ENCODE measurements around the gene SLC6A11. TPM values are rescaled to one million over a fixed set of nuclear protein-coding genes. Genes with fewer than 3 reads are reported as not detected.

SLC6A11 gene
- total RNA-seq, 1 experiment from 2014 or later, result 1.5 TPM

DNA sequence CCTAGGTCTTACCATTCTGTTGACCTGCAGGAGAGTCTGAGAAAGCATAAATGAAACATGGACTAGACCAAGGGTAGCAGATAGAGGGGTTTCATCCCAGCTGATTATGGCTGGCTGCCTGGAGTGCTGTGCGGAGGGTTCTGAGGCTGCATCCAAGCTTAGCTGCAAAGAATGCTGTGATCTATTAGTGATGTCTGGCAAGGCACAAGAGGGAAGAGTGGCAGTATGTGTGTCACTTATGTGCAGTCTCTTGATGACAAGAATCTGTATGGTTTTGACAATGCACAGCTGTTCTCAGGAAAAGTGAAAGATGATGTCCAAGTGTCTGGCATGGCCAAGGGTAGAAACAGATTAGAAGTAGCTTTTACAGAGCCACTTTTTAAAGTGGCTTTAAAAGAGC is 54.3 kb downstream of the SLC6A11 start:
- no peak overlapping the region for H4K91ac ChIP-seq (ENCODE audit: insufficient read length, low read depth, low read length)
- no peaks in the 10 kb centered on the region for H3K9me3 Mint-ChIP-seq
- H2BK20ac ChIP-seq (ENCODE audit: low read depth, low read length, poor library complexity, severe bottlenecking), result no peak overlapping the region
- no peak overlapping the region for H3K4me3 Mint-ChIP-seq
- H3K27me3 Mint-ChIP-seq (ENCODE audit: low read depth), result peaks cover 96% of the 10 kb centered on the region
- H2BK5ac ChIP-seq (ENCODE audit: insufficient read length, low read length), result no peak overlapping the region
- H3K14ac ChIP-seq (ENCODE audit: insufficient read depth, low read length), result no peak overlapping the region
- H3K23ac ChIP-seq (ENCODE audit: insufficient read length, low read depth, low read length), result no peak overlapping the region
- H3K23me2 ChIP-seq (ENCODE audit: insufficient read length, low read depth, low read length, poor library complexity, severe bottlenecking), result no peaks in the 10 kb centered on the region
- H2BK15ac ChIP-seq (ENCODE audit: low read depth, low read length), result no peak overlapping the region
- no peak overlapping the region for H2AFZ ChIP-seq (ENCODE audit: low read length)
- no peak overlapping the region for H3T11ph ChIP-seq (ENCODE audit: low read length)
- H3K9ac ChIP-seq (ENCODE audit: extremely low read depth, insufficient read length, low read length), result no peak overlapping the region
- H3K4me2 ChIP-seq (ENCODE audit: insufficient read depth, insufficient read length, low read length), result no peak overlapping the region
- no peak overlapping the region for H3K18ac ChIP-seq (ENCODE audit: insufficient read length, low read depth, low read length)
- no peaks in the 10 kb centered on the region for H3K79me2 ChIP-seq (ENCODE audit: insufficient read depth, low read length)
- no peak overlapping the region for H4K5ac ChIP-seq (ENCODE audit: insufficient read length, low read depth, low read length)
- H3K4ac ChIP-seq (ENCODE audit: low read depth, low read length), result no peak overlapping the region
- TF ChIP-seq, protein P1, sequence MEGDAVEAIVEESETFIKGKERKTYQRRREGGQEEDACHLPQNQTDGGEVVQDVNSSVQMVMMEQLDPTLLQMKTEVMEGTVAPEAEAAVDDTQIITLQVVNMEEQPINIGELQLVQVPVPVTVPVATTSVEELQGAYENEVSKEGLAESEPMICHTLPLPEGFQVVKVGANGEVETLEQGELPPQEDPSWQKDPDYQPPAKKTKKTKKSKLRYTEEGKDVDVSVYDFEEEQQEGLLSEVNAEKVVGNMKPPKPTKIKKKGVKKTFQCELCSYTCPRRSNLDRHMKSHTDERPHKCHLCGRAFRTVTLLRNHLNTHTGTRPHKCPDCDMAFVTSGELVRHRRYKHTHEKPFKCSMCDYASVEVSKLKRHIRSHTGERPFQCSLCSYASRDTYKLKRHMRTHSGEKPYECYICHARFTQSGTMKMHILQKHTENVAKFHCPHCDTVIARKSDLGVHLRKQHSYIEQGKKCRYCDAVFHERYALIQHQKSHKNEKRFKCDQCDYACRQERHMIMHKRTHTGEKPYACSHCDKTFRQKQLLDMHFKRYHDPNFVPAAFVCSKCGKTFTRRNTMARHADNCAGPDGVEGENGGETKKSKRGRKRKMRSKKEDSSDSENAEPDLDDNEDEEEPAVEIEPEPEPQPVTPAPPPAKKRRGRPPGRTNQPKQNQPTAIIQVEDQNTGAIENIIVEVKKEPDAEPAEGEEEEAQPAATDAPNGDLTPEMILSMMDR (conservative IDR thresholded peaks at IDR 0.05), result no peak
- peaks cover 0 to 5% of the 10 kb centered on the region in 2 experiments; a peak in 1 of 4 replicates for H3K4me1 Mint-ChIP-seq
- H3K27me3 ChIP-seq (ENCODE audit: insufficient read depth, low read length), result peaks cover 48% of the 10 kb centered on the region; the same call in 1 of the 2 replicates
- no peak overlapping the region for H2AK5ac ChIP-seq (ENCODE audit: insufficient read length, low read length)
- H3K27ac Mint-ChIP-seq, result no peak overlapping the region
- no peak for DNase-seq
- no peak overlapping the region for H3K56ac ChIP-seq (ENCODE audit: insufficient read length, low read depth, low read length)
- no peaks in the 10 kb centered on the region for H3K9me3 ChIP-seq (ENCODE audit: control insufficient read depth, low read depth, low read length)
- no peaks in the 10 kb centered on the region for H3K36me3 Mint-ChIP-seq (ENCODE audit: insufficient read depth in 1 of 3, low read depth in 3 of 3)
- H4K8ac ChIP-seq (replicated peaks; ENCODE audit: insufficient read length, low read depth, low read length), result no peak overlapping the region
- no CpG with 5 or more reads among the region's 1 CpG for WGBS (ENCODE audit: extremely low coverage, insufficient read length, low lambda C conversion rate)
- H3K4me1 ChIP-seq (ENCODE audit: insufficient read depth, low read length), result no peaks in the 10 kb centered on the region
- H4K20me1 ChIP-seq (ENCODE audit: control insufficient read depth, insufficient read depth, insufficient read length), result no peaks in the 10 kb centered on the region
- no peaks in the 10 kb centered on the region for H3K79me1 ChIP-seq (ENCODE audit: insufficient read depth, low read depth, low read length, poor library complexity, severe bottlenecking)
- H3K27ac ChIP-seq (ENCODE audit: insufficient read length, low read depth, low read length), result no peak overlapping the region
- no peak overlapping the region for H2BK120ac ChIP-seq (ENCODE audit: low read depth, low read length, poor library complexity, severe bottlenecking)
- H2BK12ac ChIP-seq (ENCODE audit: insufficient read length, low read depth, low read length), result no peak overlapping the region
